PC-3 (cell line): ENCODE results near the gene HIBCH.

ENCODE experiments used
- EZH2phosphoT487 ChIP-seq: fragments of 300-600 bp; sonication (generic); IDR thresholded peaks from 2 replicates; pipeline ENCODE4 v1.6.1; 2018; ENCODE audit warnings: mild to moderate bottlenecking, antibody characterized with exemption, low read length, borderline replicate concordance
- TF ChIP-seq, protein P1 (sequence below): fragments of 300-600 bp; sonication (generic); conservative IDR thresholded peaks from 2 replicates; pipeline ENCODE4 v1.5.1; 2017; ENCODE audit warnings: antibody characterized with exemption, low read depth, mild to moderate bottlenecking, low read length

DNA sequence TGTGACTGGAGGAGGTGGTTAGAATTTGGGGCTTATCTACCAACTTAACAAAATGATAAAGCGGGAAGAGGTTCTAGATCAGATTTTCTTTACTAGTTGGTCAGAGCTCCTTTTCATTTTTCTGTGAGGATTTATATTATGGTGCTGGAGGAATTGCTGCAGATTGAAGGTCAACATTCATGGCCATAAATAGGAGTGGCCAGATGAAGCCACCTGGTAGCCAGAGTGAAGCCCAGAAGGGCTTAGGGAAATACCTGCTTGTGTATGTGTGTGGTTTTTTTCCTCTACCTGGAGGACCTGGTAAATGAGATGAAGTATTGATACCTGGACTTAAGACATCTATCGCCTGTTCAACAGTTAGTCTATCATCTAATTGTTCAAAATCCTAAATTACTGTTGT, 134.2 kb downstream of the HIBCH start:
- no peak for TF ChIP-seq EZH2phosphoT487
- TF ChIP-seq, protein P1, sequence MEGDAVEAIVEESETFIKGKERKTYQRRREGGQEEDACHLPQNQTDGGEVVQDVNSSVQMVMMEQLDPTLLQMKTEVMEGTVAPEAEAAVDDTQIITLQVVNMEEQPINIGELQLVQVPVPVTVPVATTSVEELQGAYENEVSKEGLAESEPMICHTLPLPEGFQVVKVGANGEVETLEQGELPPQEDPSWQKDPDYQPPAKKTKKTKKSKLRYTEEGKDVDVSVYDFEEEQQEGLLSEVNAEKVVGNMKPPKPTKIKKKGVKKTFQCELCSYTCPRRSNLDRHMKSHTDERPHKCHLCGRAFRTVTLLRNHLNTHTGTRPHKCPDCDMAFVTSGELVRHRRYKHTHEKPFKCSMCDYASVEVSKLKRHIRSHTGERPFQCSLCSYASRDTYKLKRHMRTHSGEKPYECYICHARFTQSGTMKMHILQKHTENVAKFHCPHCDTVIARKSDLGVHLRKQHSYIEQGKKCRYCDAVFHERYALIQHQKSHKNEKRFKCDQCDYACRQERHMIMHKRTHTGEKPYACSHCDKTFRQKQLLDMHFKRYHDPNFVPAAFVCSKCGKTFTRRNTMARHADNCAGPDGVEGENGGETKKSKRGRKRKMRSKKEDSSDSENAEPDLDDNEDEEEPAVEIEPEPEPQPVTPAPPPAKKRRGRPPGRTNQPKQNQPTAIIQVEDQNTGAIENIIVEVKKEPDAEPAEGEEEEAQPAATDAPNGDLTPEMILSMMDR = no peak
